H9 (cell line): ENCODE measurements around the gene GRIFIN. TPM values are rescaled to one million over a fixed set of nuclear protein-coding genes. Genes with fewer than 3 reads are reported as not detected.

ENCODE experiments used
- DNase-seq: peaks from one replicate; pipeline ENCODE4 v3.0.0-alpha.2; 2017
- H2AFZ ChIP-seq: one replicate; pipeline ENCODE4 v1.6.1; 2013; ENCODE audit warnings: mild to moderate bottlenecking, low read length, control low read depth, moderate library complexity
- H2AK5ac ChIP-seq: 2 replicates; pipeline ENCODE4 v1.6.1; 2013; ENCODE audit warnings: low read length, control low read depth, mixed read lengths; ENCODE audit not compliant: insufficient read length
- H2BK120ac ChIP-seq: one replicate; pipeline ENCODE4 v1.6.1; 2013; ENCODE audit warnings: low read depth, mild to moderate bottlenecking, low read length, control low read depth, inconsistent platforms; ENCODE audit not compliant: poor library complexity, severe bottlenecking
- H2BK12ac ChIP-seq: 2 replicates; pipeline ENCODE4 v1.6.1; 2013; ENCODE audit warnings: low read length, control low read depth, mixed read lengths, low read depth; ENCODE audit not compliant: insufficient read length
- H2BK15ac ChIP-seq: 2 replicates; pipeline ENCODE4 v1.6.1; 2013; ENCODE audit warnings: low read depth, low read length, control low read depth
- H2BK20ac ChIP-seq: one replicate; pipeline ENCODE4 v1.6.1; 2013; ENCODE audit warnings: low read depth, mild to moderate bottlenecking, low read length, control low read depth, inconsistent platforms; ENCODE audit not compliant: poor library complexity, severe bottlenecking
- H2BK5ac ChIP-seq: 2 replicates; pipeline ENCODE4 v1.6.1; 2013; ENCODE audit warnings: low read length, control low read depth, mixed read lengths; ENCODE audit not compliant: insufficient read length
- H3K14ac ChIP-seq: 2 replicates; pipeline ENCODE4 v1.6.1; 2013; ENCODE audit warnings: low read length, control low read depth; ENCODE audit not compliant: insufficient read depth
- H3K18ac ChIP-seq: 2 replicates; pipeline ENCODE4 v1.6.1; 2013; ENCODE audit warnings: low read depth, mild to moderate bottlenecking, mixed read lengths, low read length, control low read depth; ENCODE audit not compliant: insufficient read length
- H3K23ac ChIP-seq: 2 replicates; pipeline ENCODE4 v1.6.1; 2013; ENCODE audit warnings: low read length, control low read depth, mixed read lengths, low read depth; ENCODE audit not compliant: insufficient read length
- H3K23me2 ChIP-seq: 2 replicates; pipeline ENCODE4 v1.6.1; 2013; ENCODE audit warnings: low read depth, mild to moderate bottlenecking, mixed read lengths, low read length, control low read depth; ENCODE audit not compliant: insufficient read length, poor library complexity, severe bottlenecking
- H3K27ac ChIP-seq: 2 replicates; pipeline ENCODE4 v1.5.1; 2013; ENCODE audit warnings: low read length, control low read depth, mixed read lengths, low read depth; ENCODE audit not compliant: insufficient read length
- H3K27me3 ChIP-seq: 2 replicates; pipeline ENCODE4 v1.6.1; 2013; ENCODE audit warnings: low read length, control low read depth, inconsistent platforms; ENCODE audit not compliant: insufficient read depth
- H3K4ac ChIP-seq: 2 replicates; pipeline ENCODE4 v1.6.1; 2013; ENCODE audit warnings: low read depth, mild to moderate bottlenecking, control low read depth, inconsistent platforms, low read length, moderate library complexity
- H3K4me1 ChIP-seq: 2 replicates; pipeline ENCODE4 v1.6.1; 2013; ENCODE audit warnings: low read length, control low read depth, inconsistent platforms; ENCODE audit not compliant: insufficient read depth
- H3K4me2 ChIP-seq: 2 replicates; pipeline ENCODE4 v1.6.1; 2013; ENCODE audit warnings: low read length, control low read depth, mixed read lengths; ENCODE audit not compliant: insufficient read length, insufficient read depth
- H3K56ac ChIP-seq: 2 replicates; pipeline ENCODE4 v1.6.1; 2013; ENCODE audit warnings: low read depth, mild to moderate bottlenecking, mixed read lengths, low read length, control low read depth; ENCODE audit not compliant: insufficient read length
- H3K79me1 ChIP-seq: 2 replicates; pipeline ENCODE4 v1.6.1; 2013; ENCODE audit warnings: low read depth, mild to moderate bottlenecking, moderate library complexity, low read length, control low read depth, inconsistent platforms; ENCODE audit not compliant: insufficient read depth, poor library complexity, severe bottlenecking
- H3K79me2 ChIP-seq: 2 replicates; pipeline ENCODE4 v1.6.1; 2013; ENCODE audit warnings: low read length, control low read depth, inconsistent platforms; ENCODE audit not compliant: insufficient read depth
- H3K9ac ChIP-seq: 2 replicates; pipeline ENCODE4 v1.6.1; 2013; ENCODE audit warnings: low read length, control low read depth, mixed read lengths; ENCODE audit not compliant: insufficient read length; ENCODE audit errors: extremely low read depth
- H3K9me3 ChIP-seq: one replicate; pipeline ENCODE4 v1.6.1; 2013; ENCODE audit warnings: low read depth, low read length, inconsistent platforms; ENCODE audit not compliant: control insufficient read depth
- H3T11ph ChIP-seq: one replicate; pipeline ENCODE4 v1.6.1; 2013; ENCODE audit warnings: mild to moderate bottlenecking, low read length, control low read depth, inconsistent platforms
- H4K20me1 ChIP-seq: one replicate; pipeline ENCODE4 v1.6.1; 2013; ENCODE audit not compliant: control insufficient read depth, insufficient read length, insufficient read depth
- H4K5ac ChIP-seq: 2 replicates; pipeline ENCODE4 v1.6.1; 2013; ENCODE audit warnings: low read depth, mild to moderate bottlenecking, mixed read lengths, low read length, control low read depth; ENCODE audit not compliant: insufficient read length
- H4K8ac ChIP-seq: replicated peaks from 2 replicates; pipeline ENCODE4 v1.6.1; 2013; ENCODE audit warnings: low read length, control low read depth, mixed read lengths, low read depth; ENCODE audit not compliant: insufficient read length
- H4K91ac ChIP-seq: 2 replicates; pipeline ENCODE4 v1.6.1; 2013; ENCODE audit warnings: low read depth, mild to moderate bottlenecking, moderate library complexity, mixed read lengths, low read length, control low read depth; ENCODE audit not compliant: insufficient read length
- H3K27ac Mint-ChIP-seq, 3 experiments: 2 replicates in 2 of 3; 3 replicates in 1 of 3; pipeline ENCODE4 v1.8.0; 2020 to 2021; ENCODE audit warnings: mixed read lengths in 3 of 3, mild to moderate bottlenecking in 1 of 3, moderate library complexity in 1 of 3
- H3K27me3 Mint-ChIP-seq: 2 replicates; pipeline ENCODE4 v1.8.0; 2021; ENCODE audit warnings: low read depth, mild to moderate bottlenecking, moderate library complexity, mixed read lengths
- H3K36me3 Mint-ChIP-seq, 3 experiments: 2 replicates in 2 of 3; 3 replicates in 1 of 3; pipeline ENCODE4 v1.8.0; 2020 to 2021; ENCODE audit warnings: low read depth in 3 of 3, mixed read lengths in 3 of 3; ENCODE audit not compliant: insufficient read depth in 1 of 3
- H3K4me1 Mint-ChIP-seq, 2 experiments: 2 replicates each; pipeline ENCODE4 v1.8.0; 2020; ENCODE audit warnings: mixed read lengths in 2 of 2
- H3K4me3 Mint-ChIP-seq, 2 experiments: 2 replicates in 1 of 2; 3 replicates in 1 of 2; pipeline ENCODE4 v1.8.0; 2020 to 2021; ENCODE audit warnings: mild to moderate bottlenecking in 2 of 2, mixed read lengths in 2 of 2, moderate library complexity in 1 of 2
- H3K9me3 Mint-ChIP-seq, 2 experiments: 2 replicates in 1 of 2; 3 replicates in 1 of 2; pipeline ENCODE4 v1.8.0; 2020; ENCODE audit warnings: mild to moderate bottlenecking in 2 of 2, mixed read lengths in 2 of 2, moderate library complexity in 1 of 2
- CTCF ChIP-seq: fragments of 200-600 bp; sonication (generic); conservative IDR thresholded peaks from 3 replicates; pipeline ENCODE4 v1.8.0; 2021; ENCODE audit warnings: antibody characterized with exemption, mild to moderate bottlenecking
- WGBS: extraction: QIAGEN DNeasy Blood & Tissue Kit; methylation state at CpG from one replicate; pipeline ENCODE4 v1.1.7; 2013; ENCODE audit warnings: missing lambda C conversion rate, low lambda C conversion rate, mixed read lengths; ENCODE audit not compliant: insufficient read length; ENCODE audit errors: extremely low coverage; 5-methylcytosine and 5-hydroxymethylcytosine counted together
- total RNA-seq: library from RNA; stranded (reverse); gene quantifications from 2 replicates; pipeline ENCODE4 v1.2.1, GENCODE V29; 2021

GRIFIN gene
- total RNA-seq, 1 experiment from 2014 or later, result not detected

- Histone ChIP-seq H2BK20ac (no peak overlapping the region), H3K23ac (no peak overlapping the region), H3K79me1 (no peaks in the 10 kb centered on the region), H3K23me2 (no peaks in the 10 kb centered on the region), H4K91ac (no peak overlapping the region), H3K9ac (no peak overlapping the region), H2AK5ac (no peak overlapping the region), H2BK120ac (no peak overlapping the region), H3K4me2 (no peak overlapping the region), H3K14ac (0 out of 2 replicates have a peak overlapping the region, but pooled peaks have one; percentile 19), H3K79me2 (no peaks in the 10 kb centered on the region), H2BK5ac (no peak overlapping the region), H3K27me3 (no peaks in the 10 kb centered on the region), H3K9me3 (no peaks in the 10 kb centered on the region), H4K5ac (no peak overlapping the region), H4K20me1 (no peaks in the 10 kb centered on the region), H2AFZ (no peak overlapping the region), H3K4me1 (peaks cover 2% of the 10 kb centered on the region; the same call in 1 of the 2 replicates), H2BK12ac (no peak overlapping the region), H3K56ac (no peak overlapping the region), H3K18ac (no peak overlapping the region), H2BK15ac (no peak overlapping the region), H3T11ph (no peak overlapping the region), H4K8ac (no peak overlapping the region), H3K27ac (no peak overlapping the region), H3K4ac (no peak overlapping the region)
- Mint-ChIP-seq H3K9me3 (no peaks in the 10 kb centered on the region; a peak in 1 of 5 replicates), H3K4me1 (peaks cover 17 to 31% of the 10 kb centered on the region in 2 experiments), H3K27ac (no peak overlapping the region), H3K27me3 (no peaks in the 10 kb centered on the region; the same call in 1 of the 2 replicates), H3K36me3 (no peaks in the 10 kb centered on the region), H3K4me3 (no peak overlapping the region)
- no peak for TF ChIP-seq CTCF
- no CpG with 5 or more reads among the region's 28 CpGs for WGBS
- no peak for DNase-seq
Observed at GRCh38 chr7:2474813-2475677, 1.2 kb downstream of the GRIFIN start.
